HepG2 (cell line): ENCODE data around the gene TEX19. TPM values are rescaled to one million over a fixed set of nuclear protein-coding genes. Genes with fewer than 3 reads are reported as not detected.

Experiments
- BCL6 ChIP-seq: IDR thresholded peaks from 2 replicates; pipeline ENCODE4 v1.6.1; 2016; ENCODE audit warnings: missing genetic modification reagents, missing compliant biosample characterization
- DZIP1 ChIP-seq: sonication (generic); formaldehyde crosslinking; IDR thresholded peaks from 2 replicates; pipeline ENCODE4 v1.5.0; 2020; ENCODE audit warnings: mild to moderate bottlenecking, missing genetic modification reagents
- EHMT2 ChIP-seq: fragments of 200-600 bp; sonication (generic); IDR thresholded peaks from 2 replicates; pipeline ENCODE4 v1.7.0; 2017; ENCODE audit warnings: antibody characterized with exemption, low read depth, low read length, borderline replicate concordance
- HNRNPLL ChIP-seq: fragments of 200-400 bp; formaldehyde crosslinking; IDR thresholded peaks from 2 replicates; pipeline ENCODE4 v1.6.1; 2017; ENCODE audit warnings: mild to moderate bottlenecking, low read depth, low read length; ENCODE audit not compliant: poor library complexity, severe bottlenecking
- PLRG1 ChIP-seq: fragments of 450-650 bp; conservative IDR thresholded peaks from 2 replicates; pipeline ENCODE4 v1.6.1; 2016
- RXRA ChIP-seq: sonication (generic); formaldehyde crosslinking; IDR thresholded peaks from 2 replicates; pipeline ENCODE4 v1.5.1; 2020; ENCODE audit warnings: missing genetic modification reagents
- SIN3B ChIP-seq: fragments of 150-350 bp; IDR thresholded peaks from 2 replicates; pipeline ENCODE4 v1.6.1; 2014; ENCODE audit warnings: low read length
- SRSF9 ChIP-seq: fragments of 200-400 bp; formaldehyde crosslinking; IDR thresholded peaks from 2 replicates; pipeline ENCODE4 v1.6.1; 2018; ENCODE audit warnings: borderline replicate concordance, mild to moderate bottlenecking, low read depth, low read length; ENCODE audit not compliant: insufficient read depth, poor library complexity, severe bottlenecking
- U2AF1 ChIP-seq: fragments of 200-400 bp; formaldehyde crosslinking; optimal IDR thresholded peaks from 2 replicates; pipeline ENCODE3; 2017; ENCODE audit warnings: mild to moderate bottlenecking, low read depth, low read length
- ZNF12 ChIP-seq: sonication (generic); formaldehyde crosslinking; IDR thresholded peaks from 2 replicates; pipeline ENCODE4 v1.5.0; 2020; ENCODE audit warnings: missing genetic modification reagents
- ZNF264 ChIP-seq: sonication (generic); formaldehyde crosslinking; IDR thresholded peaks from 2 replicates; pipeline ENCODE4 v1.4.0; 2020; ENCODE audit warnings: missing genetic modification reagents
- ZNF292 ChIP-seq: sonication (generic); formaldehyde crosslinking; IDR thresholded peaks from 2 replicates; pipeline ENCODE4 v1.8.1; 2022; ENCODE audit warnings: mild to moderate bottlenecking, low read depth, missing genetic modification reagents, borderline replicate concordance
- ZNF430 ChIP-seq: sonication (generic); formaldehyde crosslinking; IDR thresholded peaks from 2 replicates; pipeline ENCODE4 v1.9.0; 2021; ENCODE audit warnings: mild to moderate bottlenecking, missing genetic modification reagents
- ZNF557 ChIP-seq: sonication (generic); formaldehyde crosslinking; IDR thresholded peaks from 2 replicates; pipeline ENCODE4 v1.4.0; 2020; ENCODE audit warnings: missing genetic modification reagents
- ZNF678 ChIP-seq: sonication (generic); formaldehyde crosslinking; IDR thresholded peaks from 2 replicates; pipeline ENCODE4 v1.4.0; 2020; ENCODE audit warnings: mild to moderate bottlenecking, missing genetic modification reagents
- ZNF746 ChIP-seq: sonication (generic); formaldehyde crosslinking; IDR thresholded peaks from 2 replicates; pipeline ENCODE4 v1.8.0; 2022; ENCODE audit warnings: mild to moderate bottlenecking, missing genetic modification reagents
- ZNF816 ChIP-seq: sonication (generic); formaldehyde crosslinking; IDR thresholded peaks from 2 replicates; pipeline ENCODE4 v1.8.0; 2022; ENCODE audit warnings: missing genetic modification reagents, mild to moderate bottlenecking, borderline replicate concordance
- polyA plus RNA-seq, 8 experiments: library from polyadenylated mRNA; depleted of rRNA in 3 of 8; stranded (reverse) in 7 of 8; unstranded in 1 of 8; fragments of >200 nt; fragmentation: Illumina TruSeq in 4 of 8; extraction: Trizol in 4 of 8; gene quantifications; 2 replicates each; pipeline versions ENCODE4 v1.2.1 to v1.2.3, GENCODE V29; 2011 to 2016; ENCODE audit warnings: low read depth in 4 of 8, missing spikeins in 1 of 8, mixed read lengths in 1 of 8; ENCODE audit not compliant: insufficient read depth in 1 of 8
- total RNA-seq, 5 experiments: library from RNA; depleted of rRNA; stranded (reverse); fragments of >200 nt; fragmentation: Illumina TruSeq; extraction: Trizol; gene quantifications; 2 replicates each; pipeline ENCODE4 v1.2.3, GENCODE V29; 2016; ENCODE audit warnings: low read depth in 1 of 5
- TF ChIP-seq, protein P1 (sequence below): sonication (generic); formaldehyde crosslinking; IDR thresholded peaks from 2 replicates; pipeline ENCODE4 v1.4.0; 2020; ENCODE audit warnings: low read depth, missing genetic modification reagents
- TF ChIP-seq, protein P2 (sequence below): sonication (generic); formaldehyde crosslinking; IDR thresholded peaks from 2 replicates; pipeline ENCODE4 v1.8.0; 2022; ENCODE audit warnings: low read depth, missing genetic modification reagents
- TF ChIP-seq, protein P3 (sequence below): sonication (generic); formaldehyde crosslinking; IDR thresholded peaks from 2 replicates; pipeline ENCODE4 v1.4.0; 2020; ENCODE audit warnings: missing genetic modification reagents

TEX19 gene
- total and polyA plus RNA-seq, 2 of the 13 experiments (the other 11 are each of a cell fraction or from before 2014, with no cell fraction given): 1.3 to 6.0 TPM

DNA sequence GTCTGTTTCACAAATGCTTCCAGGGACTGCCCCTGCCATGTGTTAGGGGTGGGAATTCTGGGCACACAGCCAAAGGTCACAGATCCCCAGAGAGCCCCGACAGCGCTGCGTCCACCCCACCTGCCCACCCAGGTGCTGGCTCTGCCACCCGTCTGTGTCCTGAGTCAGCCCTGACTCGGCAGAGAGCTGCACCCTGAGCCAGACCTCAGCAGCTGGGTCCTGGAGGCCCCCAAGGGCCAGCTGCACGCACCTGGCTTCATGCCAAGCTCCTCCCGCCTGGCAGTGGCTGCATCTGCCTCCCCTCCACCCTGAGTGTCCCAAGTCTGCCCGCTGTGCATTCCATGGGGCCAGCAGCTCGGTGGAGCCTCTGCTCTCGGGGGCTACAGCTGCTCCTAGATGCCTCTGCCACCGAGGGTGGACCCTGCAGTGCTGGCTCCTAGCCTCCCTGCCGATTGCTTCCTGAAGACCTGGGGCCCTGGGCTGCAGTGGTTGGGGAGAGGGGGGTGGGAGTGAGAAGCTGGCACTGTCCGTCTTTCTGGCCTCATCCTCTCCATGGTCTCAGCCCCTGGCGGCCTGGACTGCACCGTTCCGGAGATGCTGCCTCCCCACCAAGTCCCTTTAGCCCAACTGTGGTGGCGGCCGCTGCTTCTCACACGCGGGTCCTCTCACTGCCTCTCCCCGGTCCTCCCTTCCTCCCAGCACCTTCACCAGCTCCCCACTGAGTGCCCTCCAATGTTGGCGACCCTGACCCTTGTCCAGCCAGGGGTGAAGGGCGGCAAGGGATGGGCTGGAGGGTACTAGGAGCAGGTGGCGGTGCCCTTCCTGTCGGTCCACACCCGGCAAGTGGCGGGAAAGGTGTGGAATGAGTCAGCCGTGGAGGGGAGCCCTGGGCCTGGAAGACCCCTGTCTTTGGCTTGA, 28.5 kb upstream of the TEX19 start (continued):
- TF ChIP-seq U2AF1: no peak
- no peak for TF ChIP-seq ZNF12 (CRISPR knock-in tag)
- TF ChIP-seq, protein P1, sequence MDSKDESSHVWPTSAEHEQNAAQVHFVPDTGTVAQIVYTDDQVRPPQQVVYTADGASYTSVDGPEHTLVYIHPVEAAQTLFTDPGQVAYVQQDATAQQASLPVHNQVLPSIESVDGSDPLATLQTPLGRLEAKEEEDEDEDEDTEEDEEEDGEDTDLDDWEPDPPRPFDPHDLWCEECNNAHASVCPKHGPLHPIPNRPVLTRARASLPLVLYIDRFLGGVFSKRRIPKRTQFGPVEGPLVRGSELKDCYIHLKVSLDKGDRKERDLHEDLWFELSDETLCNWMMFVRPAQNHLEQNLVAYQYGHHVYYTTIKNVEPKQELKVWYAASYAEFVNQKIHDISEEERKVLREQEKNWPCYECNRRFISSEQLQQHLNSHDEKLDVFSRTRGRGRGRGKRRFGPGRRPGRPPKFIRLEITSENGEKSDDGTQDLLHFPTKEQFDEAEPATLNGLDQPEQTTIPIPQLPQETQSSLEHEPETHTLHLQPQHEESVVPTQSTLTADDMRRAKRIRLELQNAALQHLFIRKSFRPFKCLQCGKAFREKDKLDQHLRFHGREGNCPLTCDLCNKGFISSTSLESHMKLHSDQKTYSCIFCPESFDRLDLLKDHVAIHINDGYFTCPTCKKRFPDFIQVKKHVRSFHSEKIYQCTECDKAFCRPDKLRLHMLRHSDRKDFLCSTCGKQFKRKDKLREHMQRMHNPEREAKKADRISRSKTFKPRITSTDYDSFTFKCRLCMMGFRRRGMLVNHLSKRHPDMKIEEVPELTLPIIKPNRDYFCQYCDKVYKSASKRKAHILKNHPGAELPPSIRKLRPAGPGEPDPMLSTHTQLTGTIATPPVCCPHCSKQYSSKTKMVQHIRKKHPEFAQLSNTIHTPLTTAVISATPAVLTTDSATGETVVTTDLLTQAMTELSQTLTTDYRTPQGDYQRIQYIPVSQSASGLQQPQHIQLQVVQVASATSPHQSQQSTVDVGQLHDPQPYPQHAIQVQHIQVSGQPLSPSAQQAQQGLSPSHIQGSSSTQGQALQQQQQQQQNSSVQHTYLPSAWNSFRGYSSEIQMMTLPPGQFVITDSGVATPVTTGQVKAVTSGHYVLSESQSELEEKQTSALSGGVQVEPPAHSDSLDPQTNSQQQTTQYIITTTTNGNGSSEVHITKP (CRISPR knock-in tag): 0 out of 2 replicates have a peak, but pooled peaks have one; percentile 30
- no peak for TF ChIP-seq ZNF816
- TF ChIP-seq BCL6 (CRISPR knock-in tag): peak; percentile 67
- no peak for TF ChIP-seq ZNF264
- no peak for TF ChIP-seq PLRG1
- TF ChIP-seq ZNF746: peak; percentile 87; the same call in 1 of the 2 replicates
- TF ChIP-seq HNRNPLL: peak; percentile 49
- no peak for TF ChIP-seq ZNF557 (CRISPR knock-in tag)
- TF ChIP-seq ZNF430: no peak; the same call in 1 of the 2 replicates
- no peak for TF ChIP-seq EHMT2
- no peak for TF ChIP-seq DZIP1 (CRISPR knock-in tag)
- peak; percentile 47; the same call in 1 of the 2 replicates for TF ChIP-seq ZNF678 (CRISPR knock-in tag)
- TF ChIP-seq SRSF9: no peak
- TF ChIP-seq, protein P2, sequence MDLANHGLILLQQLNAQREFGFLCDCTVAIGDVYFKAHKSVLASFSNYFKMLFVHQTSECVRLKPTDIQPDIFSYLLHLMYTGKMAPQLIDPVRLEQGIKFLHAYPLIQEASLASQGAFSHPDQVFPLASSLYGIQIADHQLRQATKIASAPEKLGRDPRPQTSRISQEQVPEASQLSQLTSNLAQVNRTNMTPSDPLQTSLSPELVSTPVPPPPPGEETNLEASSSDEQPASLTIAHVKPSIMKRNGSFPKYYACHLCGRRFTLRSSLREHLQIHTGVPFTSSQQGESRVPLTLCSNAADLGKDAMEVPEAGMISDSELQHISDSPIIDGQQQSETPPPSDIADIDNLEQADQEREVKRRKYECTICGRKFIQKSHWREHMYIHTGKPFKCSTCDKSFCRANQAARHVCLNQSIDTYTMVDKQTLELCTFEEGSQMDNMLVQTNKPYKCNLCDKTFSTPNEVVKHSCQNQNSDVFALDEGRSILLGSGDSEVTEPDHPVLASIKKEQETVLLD (CRISPR knock-in tag): no peak
- TF ChIP-seq RXRA (CRISPR knock-in tag): peak; percentile 81
- no peak for TF ChIP-seq SIN3B
- peak; percentile 98 for TF ChIP-seq ZNF292 (CRISPR knock-in tag)
- TF ChIP-seq, protein P3, sequence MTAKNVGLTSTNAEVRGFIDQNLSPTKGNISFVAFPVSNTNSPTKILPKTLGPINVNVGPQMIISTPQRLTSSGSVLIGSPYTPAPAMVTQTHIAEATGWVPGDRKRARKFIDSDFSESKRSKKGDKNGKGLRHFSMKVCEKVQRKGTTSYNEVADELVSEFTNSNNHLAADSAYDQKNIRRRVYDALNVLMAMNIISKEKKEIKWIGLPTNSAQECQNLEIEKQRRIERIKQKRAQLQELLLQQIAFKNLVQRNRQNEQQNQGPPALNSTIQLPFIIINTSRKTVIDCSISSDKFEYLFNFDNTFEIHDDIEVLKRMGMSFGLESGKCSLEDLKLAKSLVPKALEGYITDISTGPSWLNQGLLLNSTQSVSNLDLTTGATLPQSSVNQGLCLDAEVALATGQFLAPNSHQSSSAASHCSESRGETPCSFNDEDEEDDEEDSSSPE (CRISPR knock-in tag): peak; percentile 32; the same call in 1 of the 2 replicates
